ENCODE measurements around the gene CFAP92. TPM values are rescaled to one million over a fixed set of nuclear protein-coding genes. Genes with fewer than 3 reads are reported as not detected.

The CFAP92 gene
- total and polyA plus RNA-seq, 8 donors = 0.37 to 1.3 (median 0.46) TPM

GRCh38 chr3:129022114-129023007 lies 28.5 kb upstream of the CFAP92 start:
- no peak overlapping the region for H3K27ac ChIP-seq
- H3K4me1 ChIP-seq = no peaks in the 10 kb centered on the region
- H3K9me3 ChIP-seq = no peaks in the 10 kb centered on the region
- TF ChIP-seq CTCF (IDR thresholded peaks at IDR 0.05) = no peak
- intact Hi-C loops (cut with DNase I) = no loop called here
- ATAC-seq = no peak
- no peak overlapping the region for H3K4me3 ChIP-seq
- WGBS, 2 donors = 72 to 78% methylated on average over 15 of the region's 15 CpGs
- FAIRE-seq = no peak
- peak in 2 of 6 donors; percentile 53 to 55 for DNase-seq
- H3K36me3 ChIP-seq = no peaks in the 10 kb centered on the region
- H3K27me3 ChIP-seq = no peaks in the 10 kb centered on the region

- TF ChIP-seq CTCF (IDR thresholded peaks at IDR 0.05) = no peak
- H3K27me3 ChIP-seq = no peaks in the 10 kb centered on the region
- DNase-seq (no peak), FAIRE-seq (no peak), ATAC-seq (no peak)
- no peak overlapping the region for H3K27ac ChIP-seq
- no peak overlapping the region for H3K4me3 ChIP-seq
- 71 to 82% methylated on average over 6 of the region's 6 CpGs for WGBS, 2 donors
- no peaks in the 10 kb centered on the region for H3K36me3 ChIP-seq
- H3K9me3 ChIP-seq = no peaks in the 10 kb centered on the region
- no peaks in the 10 kb centered on the region for H3K4me1 ChIP-seq
- intact Hi-C loops (cut with DNase I) = no loop called here
Observed at GRCh38 chr3:129021140-129021551, 27.3 kb upstream of the CFAP92 start.

GRCh38 chr3:129020691-129021090 lies 26.8 kb upstream of the CFAP92 start:
- no peak for FAIRE-seq
- intact Hi-C loops (cut with DNase I) = no loop called here

GRCh38 chr3:129019266-129019665 lies 25.4 kb upstream of the CFAP92 start:
- H3K27me3 ChIP-seq = no peaks in the 10 kb centered on the region
- H3K27ac ChIP-seq = no peak overlapping the region
- intact Hi-C loops (cut with DNase I) = no loop called here
- no peaks in the 10 kb centered on the region for H3K36me3 ChIP-seq
- WGBS, 2 donors = 85 to 92% methylated on average over 3 of the region's 3 CpGs
- H3K4me3 ChIP-seq = no peak overlapping the region
- H3K4me1 ChIP-seq = no peaks in the 10 kb centered on the region
- TF ChIP-seq CTCF (IDR thresholded peaks at IDR 0.05) = no peak
- FAIRE-seq = no peak
- no peak for DNase-seq
- no peaks in the 10 kb centered on the region for H3K9me3 ChIP-seq
- ATAC-seq = no peak

More at GRCh38 chr3:129020691-129021090, 26.8 kb upstream of the CFAP92 start:
- no peaks in the 10 kb centered on the region for H3K27me3 ChIP-seq
- TF ChIP-seq CTCF (IDR thresholded peaks at IDR 0.05) = no peak
- no peaks in the 10 kb centered on the region for H3K36me3 ChIP-seq
- no peak overlapping the region for H3K4me3 ChIP-seq
- DNase-seq = peak in 1 of 6 donors; percentile 36
- H3K9me3 ChIP-seq = no peaks in the 10 kb centered on the region
- H3K27ac ChIP-seq = no peak overlapping the region
- WGBS, 2 donors = 70 to 78% methylated on average over 5 of the region's 5 CpGs
- ATAC-seq = no peak
- no peaks in the 10 kb centered on the region for H3K4me1 ChIP-seq

- Histone ChIP-seq H3K27me3 (no peaks in the 10 kb centered on the region), H3K36me3 (no peaks in the 10 kb centered on the region), H3K9me3 (no peaks in the 10 kb centered on the region), H3K4me3 (no peak overlapping the region), H3K27ac (no peak overlapping the region), H3K4me1 (no peaks in the 10 kb centered on the region)
- no peak for TF ChIP-seq CTCF (IDR thresholded peaks at IDR 0.05)
- intact Hi-C loops (cut with DNase I) = no loop called here
- FAIRE-seq (no peak), DNase-seq (peak in 1 of 6 donors; percentile 26), ATAC-seq (no peak)
- 77 to 86% methylated on average over 9 of the region's 9 CpGs for WGBS, 2 donors
Observed at GRCh38 chr3:129018751-129019150, 24.9 kb upstream of the CFAP92 start.

Data from pancreas (tissue), 10 donors.